Parathyroid adenoma (tissue), 2 donors: ENCODE results near the gene STIM2.
"Not testable (repeated sequence)": the region's sequence is repeated elsewhere in the genome, so short reads cannot be mapped to it uniquely, and the experiment has no call there.

Experiments
- H2AFZ ChIP-seq: fragments of 300-600 bp; sonication (generic); one replicate; pipeline ENCODE4 v1.7.0; 2017; ENCODE audit warnings: antibody characterized with exemption, mild to moderate bottlenecking
- H3K27ac ChIP-seq: fragments of 300-600 bp; sonication (generic); one replicate; pipeline ENCODE4 v1.7.0; 2017
- H3K27me3 ChIP-seq: fragments of 300-600 bp; sonication (generic); one replicate; pipeline ENCODE4 v1.7.0; 2017; ENCODE audit warnings: low read length; ENCODE audit not compliant: control insufficient read depth, insufficient read depth
- H3K36me3 ChIP-seq: fragments of 300-600 bp; sonication (generic); one replicate; pipeline ENCODE4 v1.7.0; 2017; ENCODE audit warnings: low read length; ENCODE audit not compliant: control insufficient read depth, insufficient read depth
- H3K4me1 ChIP-seq: fragments of 300-600 bp; sonication (generic); one replicate; pipeline ENCODE4 v1.7.0; 2017; ENCODE audit warnings: control low read depth
- H3K4me2 ChIP-seq: fragments of 300-600 bp; sonication (generic); one replicate; pipeline ENCODE4 v1.7.0; 2017; ENCODE audit warnings: low read length
- H3K4me3 ChIP-seq: fragments of 300-600 bp; sonication (generic); one replicate; pipeline ENCODE4 v1.7.0; 2017; ENCODE audit warnings: low read depth, low read length
- H3K79me2 ChIP-seq: fragments of 300-600 bp; sonication (generic); one replicate; pipeline ENCODE4 v1.7.0; 2017; ENCODE audit warnings: control low read depth
- H3K9ac ChIP-seq: fragments of 300-600 bp; sonication (generic); one replicate; pipeline ENCODE4 v1.7.0; 2017; ENCODE audit warnings: mild to moderate bottlenecking
- H3K9me3 ChIP-seq: fragments of 300-600 bp; sonication (generic); one replicate; pipeline ENCODE4 v1.7.0; 2017; ENCODE audit warnings: low read length; ENCODE audit not compliant: control insufficient read depth
- TF ChIP-seq, protein P1 (sequence below): fragments of 300-600 bp; sonication (generic); IDR thresholded peaks from one replicate; pipeline ENCODE4 v1.7.0; 2017; ENCODE audit warnings: antibody characterized with exemption, mild to moderate bottlenecking
- donor health status: primary hyperparathyroidism.

Gene STIM2

DNA sequence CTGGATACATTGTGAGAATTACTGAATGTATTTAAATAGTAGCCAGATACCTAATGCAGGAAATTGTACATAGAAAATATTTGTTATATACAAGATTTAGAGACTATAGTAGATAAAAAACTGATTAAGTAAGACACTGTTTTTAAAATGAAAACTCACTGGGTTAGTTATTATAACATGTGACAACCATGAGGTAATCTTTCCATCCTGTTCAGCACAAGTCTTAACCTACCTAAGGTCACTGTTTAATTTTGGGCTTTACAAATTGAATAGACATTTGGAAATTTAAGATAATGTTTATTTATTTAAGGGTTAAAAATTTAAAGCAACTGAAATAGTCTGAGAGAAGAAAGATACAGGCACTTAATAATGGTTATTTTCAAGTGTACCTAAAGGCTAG lies 102.1 kb downstream of the STIM2 start:
- H2AFZ ChIP-seq: no peak overlapping the region
- H3K9ac ChIP-seq: no peak overlapping the region
- H3K79me2 ChIP-seq: no peaks in the 10 kb centered on the region
- no peak overlapping the region for H3K27ac ChIP-seq
- H3K4me1 ChIP-seq: no peaks in the 10 kb centered on the region
- no peak overlapping the region for H3K4me2 ChIP-seq
- no peaks in the 10 kb centered on the region for H3K9me3 ChIP-seq
- H3K36me3 ChIP-seq: no peaks in the 10 kb centered on the region
- no peaks in the 10 kb centered on the region for H3K27me3 ChIP-seq
- H3K4me3 ChIP-seq: no peak overlapping the region
- TF ChIP-seq, protein P1, sequence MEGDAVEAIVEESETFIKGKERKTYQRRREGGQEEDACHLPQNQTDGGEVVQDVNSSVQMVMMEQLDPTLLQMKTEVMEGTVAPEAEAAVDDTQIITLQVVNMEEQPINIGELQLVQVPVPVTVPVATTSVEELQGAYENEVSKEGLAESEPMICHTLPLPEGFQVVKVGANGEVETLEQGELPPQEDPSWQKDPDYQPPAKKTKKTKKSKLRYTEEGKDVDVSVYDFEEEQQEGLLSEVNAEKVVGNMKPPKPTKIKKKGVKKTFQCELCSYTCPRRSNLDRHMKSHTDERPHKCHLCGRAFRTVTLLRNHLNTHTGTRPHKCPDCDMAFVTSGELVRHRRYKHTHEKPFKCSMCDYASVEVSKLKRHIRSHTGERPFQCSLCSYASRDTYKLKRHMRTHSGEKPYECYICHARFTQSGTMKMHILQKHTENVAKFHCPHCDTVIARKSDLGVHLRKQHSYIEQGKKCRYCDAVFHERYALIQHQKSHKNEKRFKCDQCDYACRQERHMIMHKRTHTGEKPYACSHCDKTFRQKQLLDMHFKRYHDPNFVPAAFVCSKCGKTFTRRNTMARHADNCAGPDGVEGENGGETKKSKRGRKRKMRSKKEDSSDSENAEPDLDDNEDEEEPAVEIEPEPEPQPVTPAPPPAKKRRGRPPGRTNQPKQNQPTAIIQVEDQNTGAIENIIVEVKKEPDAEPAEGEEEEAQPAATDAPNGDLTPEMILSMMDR: no peak

DNA sequence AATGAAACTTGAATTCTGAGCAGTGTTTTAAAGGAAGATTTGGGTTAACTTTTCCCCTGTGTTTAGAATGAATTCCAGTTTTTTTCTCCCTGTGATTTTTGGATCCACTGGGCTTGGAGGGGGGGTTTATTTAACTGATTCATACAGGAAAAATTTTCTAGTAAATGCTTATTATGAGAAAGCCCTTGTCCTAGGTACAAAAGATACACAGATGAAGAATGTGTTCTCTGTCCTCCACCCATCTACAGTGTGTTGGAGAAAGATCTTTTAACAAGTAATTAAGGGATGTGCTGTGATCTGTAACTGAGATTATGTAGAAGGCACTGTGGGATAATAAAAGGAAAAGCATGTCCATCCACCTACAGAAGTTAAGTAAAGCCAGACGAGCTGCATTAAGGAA lies 103.9 kb downstream of the STIM2 start:
- H3K4me3 ChIP-seq: no peak overlapping the region
- no peaks in the 10 kb centered on the region for H3K4me1 ChIP-seq
- H3K36me3 ChIP-seq: no peaks in the 10 kb centered on the region
- H3K27ac ChIP-seq: no peak overlapping the region
- H3K79me2 ChIP-seq: no peaks in the 10 kb centered on the region
- H3K9ac ChIP-seq: no peak overlapping the region
- no peaks in the 10 kb centered on the region for H3K27me3 ChIP-seq
- TF ChIP-seq, protein P1: no peak
- H3K9me3 ChIP-seq: no peaks in the 10 kb centered on the region
- no peak overlapping the region for H3K4me2 ChIP-seq
- no peak overlapping the region for H2AFZ ChIP-seq

DNA sequence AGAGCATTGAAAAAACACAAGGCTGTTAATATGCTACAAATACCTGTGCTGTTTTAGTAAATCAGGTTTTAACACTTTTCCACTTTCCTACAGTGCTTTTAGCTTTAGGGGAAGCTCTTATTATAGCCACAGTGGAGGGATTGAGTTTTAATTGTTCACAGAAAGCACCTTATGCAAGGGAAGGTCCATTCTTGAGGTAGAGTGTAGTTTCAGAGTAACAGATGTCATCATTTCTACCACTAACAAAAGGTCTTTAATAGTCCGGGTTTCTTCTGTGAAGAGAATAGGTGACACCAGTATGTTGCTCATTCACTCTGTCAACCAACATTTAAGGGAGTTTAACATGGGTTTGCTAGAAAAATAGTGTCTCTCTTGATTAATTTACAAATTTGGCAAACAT lies 104.4 kb downstream of the STIM2 start:
- Histone ChIP-seq H3K9me3 (no peaks in the 10 kb centered on the region), H3K36me3 (no peaks in the 10 kb centered on the region), H3K27me3 (no peaks in the 10 kb centered on the region), H2AFZ (no peak overlapping the region), H3K4me1 (no peaks in the 10 kb centered on the region), H3K4me2 (no peak overlapping the region), H3K4me3 (no peak overlapping the region), H3K79me2 (no peaks in the 10 kb centered on the region), H3K27ac (no peak overlapping the region), H3K9ac (no peak overlapping the region)
- TF ChIP-seq, protein P1: no peak

DNA sequence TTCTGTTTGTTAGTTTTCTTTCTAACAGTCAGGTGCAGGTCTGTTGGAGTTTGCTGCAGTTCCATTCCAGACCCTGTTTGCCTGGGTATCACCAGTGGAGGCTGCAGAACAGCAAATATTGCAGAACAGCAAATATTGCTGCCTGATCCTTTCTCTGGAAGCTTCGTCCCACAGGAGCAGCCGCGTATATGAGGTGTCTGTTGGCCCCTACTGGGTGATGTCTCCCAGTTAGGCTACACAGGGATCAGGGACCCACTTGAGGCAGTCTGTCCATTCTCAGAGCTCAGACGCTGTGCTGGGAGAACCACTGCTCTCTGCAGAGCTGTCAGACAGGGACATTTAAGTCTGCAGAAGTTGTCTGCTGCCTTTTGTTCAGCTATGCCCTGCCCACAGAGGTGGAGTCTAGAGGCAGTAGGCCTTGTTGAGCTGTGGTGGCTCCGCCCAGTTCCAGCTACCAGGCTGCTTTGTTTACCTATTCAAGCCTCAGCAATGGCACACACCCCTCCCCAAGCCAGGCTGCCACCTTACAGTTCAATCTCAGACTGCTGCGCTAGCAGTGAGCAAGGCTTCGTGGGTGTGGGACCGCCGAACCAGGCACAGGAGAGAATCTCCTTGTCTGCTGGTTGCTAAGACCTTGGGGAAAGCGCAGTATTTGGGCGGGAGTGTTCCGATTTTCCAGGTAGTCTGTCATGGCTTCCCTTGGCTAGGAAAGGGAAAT lies 115.0 kb downstream of the STIM2 start:
- H3K9ac ChIP-seq, H3K27me3 ChIP-seq, H3K27ac ChIP-seq, H3K9me3 ChIP-seq, H3K4me2 ChIP-seq, H3K4me3 ChIP-seq, H3K36me3 ChIP-seq, H3K4me1 ChIP-seq, H3K79me2 ChIP-seq, H2AFZ ChIP-seq: not testable (repeated sequence)

DNA sequence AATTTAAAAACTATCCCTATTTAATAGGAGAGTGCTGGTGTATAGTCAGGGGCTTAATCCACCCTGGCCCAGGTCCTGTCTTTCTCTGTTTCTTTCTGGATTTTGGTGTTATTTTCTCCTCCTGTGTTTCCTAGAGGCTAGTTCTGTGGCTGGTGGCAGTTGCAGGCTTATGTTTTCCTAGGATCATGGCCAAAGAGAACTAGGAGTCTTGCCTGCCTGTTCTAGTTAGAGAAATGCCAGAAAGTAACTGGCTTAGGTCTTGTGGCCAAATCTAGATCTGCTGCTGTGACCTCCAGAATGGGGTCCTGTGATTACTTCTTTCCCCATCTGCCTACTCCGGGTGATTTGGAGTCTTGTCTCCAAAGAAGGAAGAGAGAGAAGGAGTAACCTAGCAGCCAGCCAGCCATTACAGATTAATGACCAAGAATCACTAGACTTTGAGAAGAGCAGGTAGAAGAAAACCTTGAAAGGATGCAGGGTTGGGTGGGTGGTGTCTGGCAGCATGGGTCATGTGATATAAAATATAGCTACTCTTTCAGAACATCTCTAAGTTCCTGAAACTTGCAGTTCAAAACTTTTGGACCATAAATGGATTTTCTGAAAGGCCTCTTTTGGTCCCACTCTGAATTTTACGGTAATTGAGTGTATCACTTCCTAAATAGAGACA lies 117.9 kb downstream of the STIM2 start:
- no peak overlapping the region for H2AFZ ChIP-seq
- no peaks in the 10 kb centered on the region for H3K36me3 ChIP-seq
- no peak overlapping the region for H3K27ac ChIP-seq
- no peaks in the 10 kb centered on the region for H3K27me3 ChIP-seq
- no peaks in the 10 kb centered on the region for H3K9me3 ChIP-seq
- TF ChIP-seq, protein P1: no peak
- H3K4me1 ChIP-seq: no peaks in the 10 kb centered on the region
- no peak overlapping the region for H3K9ac ChIP-seq
- H3K4me3 ChIP-seq: no peak overlapping the region
- no peaks in the 10 kb centered on the region for H3K79me2 ChIP-seq
- H3K4me2 ChIP-seq: no peak overlapping the region
